SU-DHL-6 (cell line): ENCODE results near the gene PDE4C.

Experiments
- H2AFZ ChIP-seq: fragments of 200-600 bp; sonication (generic); 2 replicates; pipeline ENCODE4 v1.6.1; 2014; ENCODE audit warnings: low read depth, mild to moderate bottlenecking, moderate library complexity, mixed read lengths, antibody characterized with exemption, low read length; ENCODE audit not compliant: severe bottlenecking
- H3F3A ChIP-seq: fragments of 200-600 bp; shearing (Covaris generic); 2 replicates; pipeline ENCODE4 v1.6.0; 2016; ENCODE audit warnings: antibody characterized with exemption, mild to moderate bottlenecking; ENCODE audit not compliant: insufficient read depth
- H3K27ac ChIP-seq: fragments of 200-600 bp; sonication (generic); 2 replicates; pipeline ENCODE4 v1.5.1; 2016; ENCODE audit warnings: low read depth, mild to moderate bottlenecking, low read length, moderate library complexity, mixed read lengths
- H3K27me3 ChIP-seq: fragments of 200-600 bp; sonication (generic), shearing (Covaris generic); 2 replicates; pipeline ENCODE4 v1.6.0; 2014; ENCODE audit warnings: mild to moderate bottlenecking, low read length
- H3K36me3 ChIP-seq: fragments of 200-600 bp; sonication (generic); 2 replicates; pipeline ENCODE4 v1.6.1; 2014; ENCODE audit warnings: mild to moderate bottlenecking, low read length, mixed read lengths
- H3K4me2 ChIP-seq: fragments of 300-600, 200-600 bp; shearing (Covaris generic), sonication (generic); 2 replicates; pipeline ENCODE4 v1.6.0; 2014; ENCODE audit warnings: low read length, low read depth, mild to moderate bottlenecking; ENCODE audit not compliant: poor library complexity, severe bottlenecking
- H3K4me3 ChIP-seq: fragments of 200-600 bp; sonication (generic); 2 replicates; pipeline ENCODE4 v1.5.1; 2014; ENCODE audit warnings: antibody characterized with exemption, low read length, mild to moderate bottlenecking, mixed read lengths; ENCODE audit not compliant: insufficient read depth, poor library complexity, severe bottlenecking
- H3K79me2 ChIP-seq: fragments of 200-600 bp; sonication (generic); 2 replicates; pipeline ENCODE4 v1.6.1; 2014; ENCODE audit warnings: mild to moderate bottlenecking, low read length, moderate library complexity; ENCODE audit not compliant: insufficient read depth
- H3K9ac ChIP-seq: fragments of 200-600 bp; sonication (generic); 2 replicates; pipeline ENCODE4 v1.7.0; 2014; ENCODE audit warnings: mild to moderate bottlenecking, low read length
- H3K9me2 ChIP-seq: fragments of 200-600 bp; sonication (generic); replicated peaks from 2 replicates; pipeline ENCODE4 v1.6.1; 2014; ENCODE audit warnings: low read length; ENCODE audit not compliant: insufficient read depth
- H3K9me3 ChIP-seq: fragments of 200-600 bp; sonication (generic); 2 replicates; pipeline ENCODE4 v1.6.1; 2014; ENCODE audit warnings: low read length, mixed read lengths; ENCODE audit not compliant: insufficient read depth
- H4K20me1 ChIP-seq: fragments of 200-600 bp; sonication (generic); 2 replicates; pipeline ENCODE4 v1.6.1; 2014; ENCODE audit warnings: low read depth, mild to moderate bottlenecking, antibody characterized with exemption, low read length, moderate library complexity, mixed read lengths
- EZH2phosphoT487 ChIP-seq: fragments of 200-600 bp; sonication (generic), shearing (Covaris generic); conservative IDR thresholded peaks from 2 replicates; pipeline ENCODE4 v1.6.1; 2018; ENCODE audit warnings: mild to moderate bottlenecking, antibody characterized with exemption, low read length, moderate library complexity, mixed read lengths
- TF ChIP-seq, protein P1 (sequence below): fragments of 200-600 bp; sonication (generic); IDR thresholded peaks from one replicate; pipeline ENCODE4 v1.5.1; 2017; ENCODE audit warnings: antibody characterized with exemption, mild to moderate bottlenecking, low read length, moderate library complexity; ENCODE audit not compliant: insufficient read depth, poor library complexity, severe bottlenecking

Gene PDE4C

DNA sequence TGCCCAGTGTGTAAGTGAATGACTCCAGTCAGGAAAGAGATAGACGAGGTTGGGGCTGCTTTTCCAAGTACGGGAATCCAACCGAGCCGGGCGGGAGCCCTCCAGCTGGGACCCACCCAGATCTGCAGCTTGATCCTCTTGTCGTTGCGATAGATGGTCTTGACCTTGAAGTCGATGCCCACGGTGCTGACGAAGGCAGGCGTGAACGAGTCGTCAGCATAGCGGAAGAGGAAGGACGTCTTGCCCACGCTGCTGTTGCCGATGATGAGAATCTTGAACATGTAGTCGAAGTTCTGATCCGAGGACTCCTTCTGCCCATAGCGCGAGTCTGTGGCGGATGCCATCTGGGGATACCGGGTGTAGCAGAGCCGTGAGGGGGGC, 23.9 kb downstream of the PDE4C start:
- H3K9me2 ChIP-seq, result no peaks in the 10 kb centered on the region
- no peaks in the 10 kb centered on the region for H3K36me3 ChIP-seq
- no peak for TF ChIP-seq EZH2phosphoT487
- TF ChIP-seq, protein P1, sequence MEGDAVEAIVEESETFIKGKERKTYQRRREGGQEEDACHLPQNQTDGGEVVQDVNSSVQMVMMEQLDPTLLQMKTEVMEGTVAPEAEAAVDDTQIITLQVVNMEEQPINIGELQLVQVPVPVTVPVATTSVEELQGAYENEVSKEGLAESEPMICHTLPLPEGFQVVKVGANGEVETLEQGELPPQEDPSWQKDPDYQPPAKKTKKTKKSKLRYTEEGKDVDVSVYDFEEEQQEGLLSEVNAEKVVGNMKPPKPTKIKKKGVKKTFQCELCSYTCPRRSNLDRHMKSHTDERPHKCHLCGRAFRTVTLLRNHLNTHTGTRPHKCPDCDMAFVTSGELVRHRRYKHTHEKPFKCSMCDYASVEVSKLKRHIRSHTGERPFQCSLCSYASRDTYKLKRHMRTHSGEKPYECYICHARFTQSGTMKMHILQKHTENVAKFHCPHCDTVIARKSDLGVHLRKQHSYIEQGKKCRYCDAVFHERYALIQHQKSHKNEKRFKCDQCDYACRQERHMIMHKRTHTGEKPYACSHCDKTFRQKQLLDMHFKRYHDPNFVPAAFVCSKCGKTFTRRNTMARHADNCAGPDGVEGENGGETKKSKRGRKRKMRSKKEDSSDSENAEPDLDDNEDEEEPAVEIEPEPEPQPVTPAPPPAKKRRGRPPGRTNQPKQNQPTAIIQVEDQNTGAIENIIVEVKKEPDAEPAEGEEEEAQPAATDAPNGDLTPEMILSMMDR, result no peak
- H2AFZ ChIP-seq, result no peak overlapping the region
- H3K9me3 ChIP-seq, result no peaks in the 10 kb centered on the region
- H3K4me2 ChIP-seq, result peak overlapping the region; percentile 61
- no peak overlapping the region for H3K4me3 ChIP-seq
- H3K27ac ChIP-seq, result no peak overlapping the region
- no peaks in the 10 kb centered on the region for H3K27me3 ChIP-seq
- H4K20me1 ChIP-seq, result no peaks in the 10 kb centered on the region
- H3F3A ChIP-seq, result peaks cover 5% of the 10 kb centered on the region; the same call in 1 of the 2 replicates
- H3K9ac ChIP-seq, result no peak overlapping the region
- peaks cover 19% of the 10 kb centered on the region for H3K79me2 ChIP-seq

DNA sequence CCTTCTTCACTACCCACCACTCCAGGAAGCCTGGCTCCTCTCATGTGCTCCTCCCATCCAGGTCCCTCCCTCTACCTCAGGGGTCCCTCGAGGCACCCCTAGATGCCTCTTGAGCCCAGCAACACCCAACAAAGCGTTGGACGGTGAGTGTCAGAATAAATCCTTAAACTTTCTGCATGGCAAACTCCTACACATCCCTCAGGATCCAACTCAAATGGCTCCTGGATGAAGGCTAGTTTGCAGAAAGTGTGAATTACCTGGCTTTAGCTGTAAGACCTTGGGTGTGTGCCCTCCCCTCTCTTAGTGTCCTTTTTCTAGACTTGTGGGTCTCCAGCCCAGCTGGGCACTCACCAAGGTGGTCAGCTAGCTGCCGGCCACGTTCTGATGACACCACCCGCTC, 27.9 kb downstream of the PDE4C start:
- H3K36me3 ChIP-seq, result no peaks in the 10 kb centered on the region
- no peaks in the 10 kb centered on the region; the same call in 1 of the 2 replicates for H4K20me1 ChIP-seq
- peaks cover 26% of the 10 kb centered on the region for H3K79me2 ChIP-seq
- H3F3A ChIP-seq, result peaks cover 11% of the 10 kb centered on the region; the same call in 1 of the 2 replicates
- H3K4me2 ChIP-seq, result no peak overlapping the region
- no peak overlapping the region for H3K4me3 ChIP-seq
- no peak overlapping the region for H3K9ac ChIP-seq
- no peaks in the 10 kb centered on the region for H3K9me3 ChIP-seq
- H2AFZ ChIP-seq, result no peak overlapping the region
- TF ChIP-seq EZH2phosphoT487, result no peak
- TF ChIP-seq, protein P1, result no peak
- H3K27ac ChIP-seq, result no peak overlapping the region
- H3K9me2 ChIP-seq, result no peaks in the 10 kb centered on the region
- H3K27me3 ChIP-seq, result no peaks in the 10 kb centered on the region

DNA sequence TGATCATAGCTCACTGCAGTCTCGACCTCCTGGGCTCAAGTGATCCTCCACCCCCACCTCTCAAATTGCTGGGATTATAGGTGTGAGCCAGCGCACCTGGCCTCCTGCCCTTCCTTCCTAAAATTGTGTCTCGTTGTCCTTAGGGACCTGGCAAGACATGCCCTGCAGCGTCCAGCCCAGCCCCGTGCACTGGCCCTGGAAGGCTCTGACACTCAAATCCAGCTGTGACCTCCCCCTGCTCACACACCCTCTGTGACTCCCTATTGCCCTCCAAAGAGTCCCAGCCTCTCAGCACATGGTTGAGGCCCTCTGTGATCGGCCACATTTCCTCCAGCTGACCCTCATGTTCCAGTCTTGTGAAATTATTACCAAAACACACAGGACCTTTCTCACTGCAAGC, 28.3 kb downstream of the PDE4C start:
- Histone ChIP-seq H3K4me2 (no peak overlapping the region), H3K4me3 (no peak overlapping the region), H3K79me2 (peaks cover 22% of the 10 kb centered on the region), H4K20me1 (no peaks in the 10 kb centered on the region; the same call in 1 of the 2 replicates), H3K27me3 (no peaks in the 10 kb centered on the region), H3K9ac (no peak overlapping the region), H3K9me2 (no peaks in the 10 kb centered on the region), H3K27ac (no peak overlapping the region), H3F3A (peaks cover 11% of the 10 kb centered on the region; the same call in 1 of the 2 replicates), H3K36me3 (no peaks in the 10 kb centered on the region), H2AFZ (no peak overlapping the region), H3K9me3 (no peaks in the 10 kb centered on the region)
- TF ChIP-seq EZH2phosphoT487, result no peak
- TF ChIP-seq, protein P1, result no peak
